H1 (cell line): Measurements from ENCODE around the gene EIF4E. TPM values are rescaled to one million over a fixed set of nuclear protein-coding genes. Genes with fewer than 3 reads are reported as not detected.

ENCODE experiments used
- JUN ChIP-seq: IDR thresholded peaks from 2 replicates; pipeline ENCODE4 v1.6.1; 2011; ENCODE audit warnings: low read depth, mild to moderate bottlenecking, improper control_type of control experiment, low read length
- MAX ChIP-seq: IDR thresholded peaks from 2 replicates; pipeline ENCODE4 v1.6.1; 2012; ENCODE audit warnings: inconsistent platforms
- RNF2 ChIP-seq: fragments of 200-900, 300-1000 bp; sonication (generic); IDR thresholded peaks from 2 replicates; pipeline ENCODE4 v1.7.1; 2016; ENCODE audit warnings: borderline replicate concordance, low read depth, mild to moderate bottlenecking, antibody characterized with exemption, low read length; ENCODE audit not compliant: poor library complexity, severe bottlenecking; ENCODE audit errors: missing control alignments
- polyA plus RNA-seq, 7 experiments: library from polyadenylated mRNA; depleted of rRNA in 3 of 7; stranded (reverse) in 5 of 7; unstranded in 2 of 7; fragments of >200 nt in 5 of 7; fragments of 200-250 nt in 2 of 7; gene quantifications; 1 replicate in 5 of 7; 2 replicates in 1 of 7; 4 replicates in 1 of 7; pipeline versions ENCODE4 v1.2.1 to v1.2.3, GENCODE V29; 2011 to 2013; ENCODE audit warnings: missing spikeins in 2 of 7, mixed read lengths in 2 of 7
- total RNA-seq: library from RNA; stranded (reverse); fragmentation: NEBNext Ultra II Directional; extraction: Animal tissue kit (Norgen Biotek cat#: 25700); gene quantifications from 2 replicates; pipeline ENCODE4 v1.2.1, GENCODE V29; 2021

The EIF4E gene
- total and polyA plus RNA-seq, 2 of the 8 experiments (the other 6 are each of a cell fraction or from before 2014, with no cell fraction given): 59.6 to 185 TPM

GRCh38 chr4:98905839-98906238 is 23.1 kb downstream of the EIF4E start (continued):
- TF ChIP-seq JUN (no peak), RNF2 (no peak), MAX (no peak)
